Mammary epithelial cell (primary cell): ENCODE results near the gene NT5C1A.

ENCODE experiments used
- CTCF ChIP-seq, 2 donors: IDR thresholded peaks in 1 of 2; conservative IDR thresholded peaks in 1 of 2; 2 replicates each; pipeline ENCODE4 v1.5.1; 2011 to 2012; ENCODE audit warnings: inconsistent platforms in 2 of 2, low read length in 2 of 2, mild to moderate bottlenecking in 2 of 2, control low read depth in 1 of 2, low read depth in 1 of 2; ENCODE audit not compliant: insufficient read depth in 1 of 2; ENCODE audit errors: extremely low read depth in 1 of 2
- EZH2 ChIP-seq: IDR thresholded peaks from 2 replicates; pipeline ENCODE4 v1.6.1; 2012; ENCODE audit warnings: low read length, inconsistent platforms, borderline replicate concordance

- TF ChIP-seq CTCF (conservative IDR thresholded peaks at IDR 0.05 in 1 of 2, IDR thresholded peaks at IDR 0.05 in 1 of 2; ENCODE audit: extremely low read depth in 1 of 2, insufficient read depth in 1 of 2, low read depth in 1 of 2, low read length in 2 of 2) (no peak), EZH2 (no peak)
Measured at GRCh38 chr1:39694026-39694425, 22.1 kb upstream of the NT5C1A start.
